GM18498 (cell line): ENCODE measurements around the gene UBAC2.
"Not testable (repeated sequence)": the region's sequence is repeated elsewhere in the genome, so short reads cannot be mapped to it uniquely, and the experiment has no call there.

Source experiments
- ATAC-seq: cut with Tn5 transposase; IDR thresholded peaks from one replicate; pipeline ENCODE4 v1.9.1; 2021; ENCODE audit warnings: mild to moderate bottlenecking, moderate library complexity; ENCODE audit not compliant: unreplicated experiment

UBAC2 gene

DNA sequence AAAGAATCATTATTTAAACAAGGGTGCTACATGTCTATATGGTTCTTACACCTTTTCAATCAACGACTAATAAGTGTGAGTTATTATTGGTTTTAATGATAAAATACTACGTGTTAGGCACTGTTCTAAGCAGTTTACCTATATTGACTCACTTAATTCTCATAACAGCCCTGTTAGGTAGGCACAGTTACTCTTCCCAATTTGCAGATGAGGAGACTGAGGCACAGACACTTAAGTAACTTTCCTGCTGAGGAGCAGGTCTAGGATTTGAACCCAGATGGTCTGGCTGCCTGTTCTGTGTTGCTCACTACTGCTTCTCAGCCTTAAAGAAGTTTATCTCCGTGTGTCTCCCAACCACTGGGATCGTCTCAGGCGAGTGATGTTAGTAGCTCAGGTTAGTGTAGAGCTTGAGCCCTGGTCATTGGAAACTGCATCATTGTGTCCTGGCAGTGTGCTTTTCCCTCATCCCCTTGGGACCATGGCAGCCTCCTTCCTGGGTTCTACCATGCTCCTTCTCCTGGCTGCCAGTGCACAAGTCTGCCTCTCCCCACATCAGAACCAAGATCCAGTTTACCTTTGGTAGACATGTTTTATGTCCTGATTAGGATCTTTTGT, 10.9 kb downstream of the UBAC2 start:
- ATAC-seq, result no peak

DNA sequence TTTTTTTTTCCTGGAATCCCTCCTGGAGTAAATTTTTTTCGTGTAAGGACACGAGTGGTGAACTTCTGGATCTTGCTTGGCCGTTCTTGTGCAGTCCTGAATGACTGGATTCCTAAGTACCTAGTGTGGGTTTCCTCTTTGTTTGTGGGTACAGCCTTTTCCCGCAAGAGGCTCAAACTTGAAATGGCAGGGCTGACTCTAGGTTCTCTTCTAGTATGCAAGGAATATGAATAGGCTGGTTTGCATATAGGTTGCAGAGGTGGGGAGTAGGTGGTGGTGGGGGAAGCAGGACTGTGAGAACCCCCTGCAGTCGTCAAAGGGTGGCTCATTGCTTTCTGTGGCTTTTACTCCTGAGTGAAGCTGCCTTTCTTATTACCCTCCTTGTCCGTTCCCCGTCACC, 13.6 kb downstream of the UBAC2 start:
- peak; percentile 78 for ATAC-seq

DNA sequence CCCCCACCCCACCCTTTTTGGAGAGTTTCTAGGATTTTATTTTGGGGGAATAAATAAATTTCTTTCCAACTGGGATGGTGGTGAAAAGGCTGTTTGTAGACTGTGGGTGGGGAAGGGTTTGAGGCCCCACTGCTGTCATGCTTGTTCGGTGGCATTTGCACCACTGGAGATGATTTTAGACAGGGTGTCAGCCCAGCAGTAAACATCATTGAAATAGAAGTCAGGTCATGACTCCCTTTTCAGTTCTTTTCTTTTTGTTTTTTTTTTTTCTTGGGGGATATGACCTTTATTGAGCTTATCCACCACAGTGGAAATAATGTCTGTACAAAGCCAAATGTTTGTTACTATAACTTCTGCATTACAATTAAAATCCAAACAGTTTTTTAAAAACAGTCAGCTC, 14.1 kb downstream of the UBAC2 start:
- no peak for ATAC-seq

DNA sequence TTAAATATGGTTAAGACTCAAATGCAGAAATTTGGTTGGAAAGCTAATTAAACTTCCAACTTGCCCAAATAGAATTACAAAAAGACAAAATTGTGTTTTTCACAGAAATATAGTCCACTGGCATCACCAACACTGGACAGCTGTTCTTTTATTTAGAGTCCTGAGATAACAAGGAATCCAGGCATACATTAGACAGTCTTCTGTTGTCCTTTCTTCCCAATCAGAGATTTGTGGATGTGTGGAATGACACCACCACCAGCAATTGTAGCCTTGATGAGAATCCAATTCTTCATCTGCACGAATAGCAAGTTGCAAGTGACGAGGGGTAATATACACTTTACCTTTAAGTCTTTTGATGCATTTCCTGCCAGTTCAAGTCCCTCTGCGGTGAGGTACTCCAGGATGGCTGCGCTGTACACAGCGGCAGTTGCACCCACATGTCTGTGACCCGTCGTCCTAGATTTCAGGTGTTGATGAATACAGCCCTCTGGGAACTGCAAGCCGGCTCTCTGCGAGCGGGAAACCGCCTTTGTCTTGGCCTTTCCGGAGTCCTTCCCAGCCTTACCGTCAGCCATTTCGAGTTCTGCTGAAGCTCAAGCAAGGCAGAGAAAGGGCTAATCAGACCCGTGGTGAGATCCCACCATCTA, 14.7 kb downstream of the UBAC2 start:
- ATAC-seq, result no peak

DNA sequence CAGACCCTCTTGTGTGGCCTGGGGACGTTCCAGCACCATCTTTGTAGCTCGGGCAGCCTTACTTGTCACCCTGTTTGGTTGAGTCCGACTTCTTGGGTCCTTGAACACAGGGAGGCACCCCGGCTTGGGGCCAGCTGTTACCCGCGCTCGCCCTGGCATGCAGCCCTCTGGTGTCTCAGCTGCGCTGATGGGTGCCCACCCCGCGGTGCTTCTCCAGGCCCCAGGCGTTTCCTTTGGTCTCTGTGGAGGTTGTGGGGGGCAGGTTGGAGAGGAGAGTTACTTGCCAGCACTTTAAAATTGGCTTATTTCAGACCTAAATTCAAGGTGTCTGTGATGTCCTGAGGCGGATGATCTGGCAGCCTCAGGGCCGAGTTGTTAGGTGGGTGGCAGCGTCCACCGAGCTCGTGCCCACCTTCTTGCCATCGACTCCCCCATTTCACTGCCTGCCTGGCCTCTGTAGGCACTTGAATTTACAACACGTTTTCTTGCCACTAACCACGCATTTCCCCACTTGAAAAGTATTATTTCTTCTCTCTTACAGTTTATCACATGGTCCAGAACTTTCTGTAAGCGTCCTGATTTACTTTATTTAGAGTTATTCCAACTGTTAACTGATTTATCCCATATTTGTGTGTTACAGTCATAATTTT, 16.9 kb downstream of the UBAC2 start:
- no peak for ATAC-seq

DNA sequence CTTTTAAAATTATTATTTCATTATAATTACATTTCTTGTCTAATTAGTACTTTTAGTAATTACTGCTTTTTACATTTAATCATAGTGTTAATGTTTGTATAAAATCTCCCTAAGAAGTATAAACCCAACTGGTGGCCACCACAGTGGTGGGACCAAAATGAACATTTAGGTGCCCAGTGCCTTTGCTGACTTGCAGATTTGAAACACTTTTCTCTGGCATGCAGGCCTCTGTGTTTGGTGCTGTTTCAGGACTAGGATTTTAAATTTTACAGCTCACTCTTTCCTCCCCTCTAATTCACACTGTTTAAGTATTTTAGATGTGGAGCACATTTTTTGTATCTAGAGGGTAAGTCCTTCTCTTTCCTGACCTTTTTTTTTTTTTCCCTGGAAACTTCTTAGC, 17.5 kb downstream of the UBAC2 start:
- no peak for ATAC-seq

DNA sequence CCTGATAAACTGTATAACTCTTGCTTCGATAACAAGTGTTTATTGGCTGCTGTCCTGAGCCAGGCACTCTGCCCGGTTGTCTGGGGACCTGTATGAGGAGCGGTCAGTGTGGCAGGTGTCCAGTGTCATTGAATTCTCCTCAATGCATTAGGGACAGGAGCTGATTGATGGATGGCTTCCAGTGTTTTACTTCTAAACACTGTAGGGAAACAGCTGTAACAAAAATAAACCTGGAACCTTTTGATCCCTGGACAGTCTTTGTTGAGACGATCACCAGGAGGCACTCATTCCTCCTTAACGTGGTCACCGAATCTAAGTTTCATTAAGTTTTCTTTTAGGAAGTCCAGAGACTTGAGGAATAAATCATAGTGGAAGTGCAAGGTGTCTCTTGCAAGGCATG, 17.9 kb downstream of the UBAC2 start:
- ATAC-seq, result no peak

DNA sequence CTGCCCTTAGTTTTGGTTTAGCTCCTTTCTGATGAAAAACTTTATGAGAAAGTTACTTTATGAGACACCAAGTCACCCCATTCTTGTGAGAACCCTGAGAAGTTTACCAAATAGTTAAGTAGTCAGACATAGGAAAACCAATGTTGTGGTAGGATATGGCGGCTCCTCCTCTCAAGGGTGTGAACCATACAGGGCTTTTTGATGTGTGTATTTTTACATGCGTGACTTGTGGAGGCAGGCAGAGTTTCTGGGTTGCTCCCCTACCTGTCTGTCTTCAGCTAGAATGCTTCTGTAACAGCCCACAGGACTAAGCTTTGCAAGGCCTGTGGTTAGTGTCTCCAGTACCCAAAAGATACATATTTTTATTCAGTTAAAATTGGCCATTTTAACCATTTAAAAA, 18.3 kb downstream of the UBAC2 start:
- ATAC-seq, result peak; percentile 66

DNA sequence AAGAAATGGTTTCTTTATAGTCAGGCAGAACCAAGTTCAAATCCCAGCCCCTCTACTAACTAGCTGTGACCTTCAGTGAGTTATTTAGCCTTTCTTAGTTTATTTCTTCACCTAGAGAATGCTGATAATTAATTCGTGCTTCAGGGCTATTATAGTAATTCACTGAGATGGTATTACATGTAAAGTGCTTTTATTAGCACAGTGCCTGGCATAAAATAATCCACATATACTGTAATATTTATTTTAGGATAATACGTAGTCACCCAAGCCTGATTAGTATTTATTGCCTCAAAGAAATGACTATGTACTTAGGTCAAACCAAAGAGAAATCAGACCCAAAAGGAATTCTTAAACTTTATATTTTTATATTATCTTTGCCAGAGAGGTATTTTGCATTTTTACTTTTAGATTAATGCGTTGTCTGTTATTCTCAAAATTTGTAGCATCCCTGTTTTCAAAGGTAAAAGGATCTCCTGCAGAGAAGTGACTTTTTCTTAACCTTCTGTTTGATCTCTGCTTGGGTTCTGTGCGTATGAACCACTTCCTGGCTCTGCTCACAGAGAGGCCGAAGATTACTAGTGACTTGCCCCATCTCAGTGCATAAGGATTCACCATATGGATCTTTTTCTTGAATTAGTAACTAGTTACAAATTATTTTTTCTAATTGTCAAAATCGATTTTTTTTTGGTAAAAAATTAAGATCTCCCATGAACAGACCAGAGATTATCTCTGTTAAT, 19.7 kb downstream of the UBAC2 start:
- ATAC-seq, result no peak

DNA sequence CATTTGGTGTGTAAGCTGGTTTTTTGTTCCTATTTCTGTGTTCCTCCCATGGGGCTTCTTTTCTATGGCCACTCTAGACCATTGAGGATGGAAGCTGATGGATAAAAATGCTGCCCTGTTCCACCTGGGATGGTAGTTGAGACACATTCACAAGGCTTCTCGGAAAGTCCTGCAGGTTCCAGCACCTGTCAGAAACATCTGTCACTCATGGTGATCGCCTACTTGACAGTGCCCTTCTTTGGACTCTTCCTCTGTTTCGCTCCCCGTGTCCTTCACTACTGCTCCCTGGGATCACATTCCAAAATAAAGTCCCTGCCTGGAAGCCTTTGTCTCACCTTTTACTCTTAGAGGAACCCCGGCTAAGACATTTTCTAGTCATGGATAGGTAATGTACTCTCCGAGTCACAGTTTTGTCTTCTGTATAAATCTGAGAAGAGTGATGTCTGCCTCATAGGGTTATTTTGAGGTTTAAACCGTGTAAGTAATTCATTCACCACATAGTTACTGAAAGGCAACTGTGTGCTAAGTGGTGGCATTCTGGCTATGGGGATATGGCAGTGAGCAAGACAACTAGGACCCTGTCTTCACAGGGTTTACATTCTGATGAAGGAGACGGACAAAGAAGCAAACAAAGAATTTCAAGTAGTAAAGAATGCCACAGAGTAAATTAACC, 21.0 kb downstream of the UBAC2 start:
- ATAC-seq, result no peak

DNA sequence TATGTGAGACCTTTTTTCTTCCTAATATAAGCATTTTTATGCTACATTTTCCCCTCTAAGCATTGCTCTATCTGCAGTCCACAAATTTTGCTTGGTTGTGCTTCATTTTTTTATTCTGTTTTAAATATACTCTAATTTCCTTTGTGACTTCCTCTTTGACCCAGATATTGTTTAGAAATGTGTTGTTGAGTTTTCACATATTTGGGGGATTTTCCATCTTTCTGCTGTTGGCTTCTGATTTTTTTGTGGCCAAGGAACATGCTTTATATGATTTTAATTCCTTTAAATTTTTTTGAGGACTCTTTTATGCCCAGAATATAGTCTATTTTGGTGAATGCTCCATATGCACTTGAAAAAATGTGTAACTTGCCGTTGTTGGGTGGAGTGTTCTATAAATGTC, 22.9 kb downstream of the UBAC2 start:
- no peak for ATAC-seq

DNA sequence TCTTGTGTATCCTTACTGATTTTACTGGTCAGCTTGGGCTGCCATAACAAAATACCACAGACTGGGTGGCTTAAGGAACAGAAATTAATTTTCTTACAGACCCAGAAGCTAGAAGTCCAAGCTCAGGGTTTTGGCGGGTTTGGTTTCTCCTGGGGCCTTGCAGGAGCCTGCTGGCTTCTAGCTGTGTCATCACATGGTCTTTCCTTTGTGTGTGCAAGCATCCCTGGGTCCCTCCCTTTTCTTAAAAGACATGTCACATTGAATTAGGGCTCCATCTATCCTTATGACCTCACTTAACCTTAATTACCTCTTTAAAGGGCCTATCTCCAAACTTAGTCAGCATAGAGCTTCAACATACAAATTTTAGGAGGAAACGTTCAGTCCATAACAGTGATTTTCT, 23.4 kb downstream of the UBAC2 start:
- ATAC-seq, result no peak

DNA sequence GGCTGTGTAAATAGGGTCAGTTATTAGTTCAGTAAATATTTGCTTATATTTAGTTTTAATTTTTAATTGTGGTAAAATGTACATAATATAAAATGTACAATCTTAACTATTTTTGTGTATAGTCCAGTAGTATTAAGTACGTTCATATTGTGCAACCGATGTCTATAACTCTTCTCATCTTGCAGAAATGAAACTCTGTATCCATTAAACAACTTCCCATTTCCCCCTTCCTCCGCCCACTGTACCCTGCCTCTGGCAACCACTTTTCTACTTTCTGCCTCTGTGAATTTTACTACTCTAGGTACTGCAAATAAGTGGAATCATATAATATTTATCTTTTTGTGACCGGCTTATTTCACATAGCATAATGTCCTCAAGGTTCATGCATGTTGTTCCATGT, 24.4 kb downstream of the UBAC2 start:
- ATAC-seq, result no peak

DNA sequence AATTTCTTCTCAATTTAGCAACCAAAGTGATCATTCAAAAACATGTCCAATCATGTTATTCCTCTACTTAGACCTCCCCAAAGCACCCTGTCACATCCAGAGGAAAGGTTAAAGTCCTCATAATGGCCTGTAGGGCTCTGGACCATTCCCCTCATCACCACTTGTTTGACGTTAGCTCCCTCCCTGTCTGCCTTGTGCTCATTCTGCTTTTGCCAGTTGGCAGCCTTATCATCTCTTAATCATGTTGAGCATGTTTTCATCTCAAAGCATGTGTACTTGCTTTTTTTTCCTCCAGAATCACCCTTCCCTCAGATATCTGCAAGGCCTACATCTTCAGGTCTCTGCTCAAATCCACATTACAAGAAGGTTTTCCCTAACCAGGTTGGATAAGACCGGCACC, 25.9 kb downstream of the UBAC2 start:
- no peak for ATAC-seq

DNA sequence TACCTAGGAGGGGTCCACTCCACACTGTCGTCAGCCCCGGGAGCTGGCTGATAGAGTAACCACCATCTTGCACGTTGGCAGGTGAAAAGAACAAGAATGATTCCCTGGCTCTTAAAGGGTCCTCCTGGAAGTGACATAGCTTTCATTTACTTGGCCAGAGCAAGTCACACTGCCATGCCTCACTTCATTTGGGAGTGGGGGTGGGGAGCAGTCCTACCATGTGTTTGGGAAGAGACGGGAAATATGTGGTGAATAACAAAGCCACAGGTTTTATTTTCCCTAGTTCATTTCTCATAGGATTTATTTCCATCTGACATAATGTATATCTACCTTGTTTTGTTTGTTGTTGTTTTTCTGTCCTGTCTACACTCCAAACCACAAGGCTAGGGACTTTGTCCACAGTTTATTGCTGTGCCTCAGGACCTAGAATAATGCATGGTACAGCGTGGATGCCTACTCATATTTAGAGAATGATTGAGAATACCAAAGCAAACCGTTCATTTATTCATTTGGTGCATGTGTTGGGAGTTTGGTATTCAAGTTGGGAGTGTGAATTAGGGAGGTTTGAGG, 26.8 kb downstream of the UBAC2 start:
- no peak for ATAC-seq

DNA sequence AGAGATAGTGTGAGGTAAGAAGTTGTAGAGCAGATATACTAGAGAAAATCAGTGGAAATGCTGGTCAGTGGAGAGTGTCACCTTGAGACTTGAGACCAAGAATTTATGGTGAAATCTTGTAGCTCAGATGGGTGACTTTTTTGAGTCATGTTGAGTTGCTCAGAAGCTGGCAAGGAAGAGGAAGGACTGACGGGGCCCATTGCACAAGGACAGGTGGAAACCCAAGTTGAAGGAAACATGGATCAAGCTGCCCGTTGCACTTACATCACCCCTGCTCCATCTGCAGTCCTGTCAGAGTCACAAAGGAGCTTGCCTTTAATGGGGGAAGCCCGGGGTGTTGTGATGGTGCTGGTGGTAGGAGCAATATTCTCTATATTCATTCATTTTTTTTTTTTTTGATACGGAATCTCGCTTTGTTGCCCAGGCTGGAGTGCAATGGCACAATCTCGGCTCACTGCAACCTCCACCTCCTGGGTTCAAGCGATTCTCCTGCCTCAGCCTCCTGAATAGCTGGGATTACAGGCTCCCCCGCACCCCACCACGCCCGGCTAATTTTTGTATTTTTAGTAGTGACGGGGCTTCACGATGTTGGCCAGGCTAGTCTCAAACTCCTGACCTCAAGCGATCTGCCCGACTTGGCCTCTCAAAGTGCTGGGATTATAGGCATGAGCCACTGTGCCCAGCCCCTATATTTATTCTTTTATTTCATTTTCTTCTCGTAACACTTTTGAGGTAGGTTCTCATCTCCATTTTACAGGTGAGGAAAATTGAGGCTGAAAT, 27.4 kb downstream of the UBAC2 start:
- ATAC-seq, result no peak

DNA sequence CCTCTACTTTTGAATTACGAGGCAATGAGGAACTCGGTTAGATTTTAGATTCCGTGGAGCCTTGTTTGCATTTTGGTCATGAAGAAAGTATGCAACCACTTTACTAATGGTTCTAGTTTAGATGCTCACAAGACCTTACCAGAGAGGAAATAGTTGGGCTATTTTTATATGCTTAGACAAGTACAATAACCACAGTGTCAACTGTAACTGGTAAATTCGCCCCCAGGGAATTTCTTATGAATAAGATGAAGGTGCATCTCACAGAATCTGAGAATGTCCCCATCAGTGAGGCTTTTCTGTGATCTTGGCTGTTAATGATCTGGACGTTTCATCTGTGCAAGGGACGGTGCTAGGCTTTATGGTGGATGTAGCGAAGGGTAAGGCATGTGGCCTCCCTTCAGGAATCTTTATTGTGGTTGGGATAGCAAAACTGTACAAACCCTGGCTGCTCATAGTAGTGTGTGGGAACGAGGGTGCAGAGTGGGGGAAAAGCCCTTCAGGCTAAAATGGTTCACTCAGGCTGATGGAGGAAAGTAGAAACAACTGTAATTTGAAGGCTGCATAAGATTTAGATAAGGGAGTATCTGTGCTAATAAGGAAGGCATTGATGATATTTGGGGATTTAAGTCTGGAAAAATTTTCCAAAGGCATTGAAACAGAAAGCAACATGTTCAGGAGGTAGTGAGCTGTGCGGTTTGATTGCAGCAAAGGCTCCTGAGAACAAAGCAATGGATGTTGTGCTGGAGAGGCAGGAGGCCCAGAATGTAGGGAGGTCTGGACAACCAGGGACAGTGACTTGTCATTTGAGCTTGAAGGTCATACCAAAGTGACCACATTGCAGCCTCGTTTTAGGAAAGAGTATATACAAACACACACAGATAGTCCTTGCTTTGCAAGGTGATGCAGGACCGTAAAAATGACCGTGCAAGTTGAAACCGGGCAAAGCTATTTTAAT, 28.4 kb downstream of the UBAC2 start:
- ATAC-seq, result peak; percentile 85

DNA sequence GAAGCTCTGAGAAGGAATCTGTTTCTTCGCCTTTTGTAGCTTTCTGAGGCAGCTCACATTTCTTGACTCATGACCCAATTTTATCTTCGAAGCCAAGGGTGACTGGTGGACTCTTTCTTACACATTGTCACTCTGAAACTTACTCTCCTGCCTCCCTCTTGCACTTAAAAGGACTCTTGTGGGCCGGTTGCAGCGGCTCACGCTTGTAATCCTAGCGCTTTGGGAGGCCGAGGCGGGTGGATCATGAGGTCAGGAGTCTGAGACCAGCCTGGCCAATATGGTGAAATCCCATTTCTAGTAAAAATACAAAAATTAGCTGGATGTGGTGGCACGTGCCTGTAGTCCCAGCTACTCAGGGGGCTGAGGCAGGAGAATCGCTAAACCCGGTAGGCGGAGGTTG, 29.9 kb downstream of the UBAC2 start:
- ATAC-seq, result not testable (repeated sequence)

DNA sequence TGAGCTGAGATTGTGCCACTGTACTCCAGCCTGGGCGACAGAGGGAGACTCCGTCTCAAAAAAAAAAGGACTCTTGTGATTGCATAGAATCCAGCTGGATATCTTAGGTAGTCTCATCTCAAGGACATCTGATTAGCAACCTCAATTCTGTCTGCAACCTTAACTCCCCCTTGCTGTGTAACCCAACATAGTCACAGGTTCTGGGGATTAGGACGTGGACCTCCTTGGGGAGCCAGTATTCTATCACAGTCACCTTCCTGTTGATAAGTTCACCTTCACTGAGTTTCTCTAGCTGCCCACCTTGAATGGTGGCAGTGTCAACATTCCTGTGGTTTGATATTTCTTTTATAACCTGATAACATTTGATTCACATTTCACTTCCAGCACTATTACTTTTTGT, 30.3 kb downstream of the UBAC2 start:
- ATAC-seq, result no peak
